K562 (cell line): Measurements from ENCODE around the gene EYA2. TPM values are rescaled to one million over a fixed set of nuclear protein-coding genes. Genes with fewer than 3 reads are reported as not detected.

Source experiments
- ATAC-seq: fragments of 200-7000 bp; cut with Tn5 transposase; 3 replicates; pipeline ENCODE4 v1.9.1; 2020; ENCODE audit warnings: moderate library complexity
- BruUV-seq: library from RNA; stranded (reverse); fragments of 400-500 nt; replicated peaks from 2 replicates; lab custom pipeline; 2021; lab: Mats Ljungman, UMichigan
- CTCF ChIA-PET: fragments of 300-600 bp; formaldehyde crosslinking; extraction: SDS; loops from one replicate; lab custom pipeline; 2021; ENCODE audit warnings: low intra/inter-chr PET ratio; lab: Yijun Ruan, JAX
- POLR2A ChIA-PET: fragments of 300-600, 350-650 bp; sonication (Branson Sonifier 250); formaldehyde crosslinking; extraction: SDS; loops from one replicate; lab custom pipeline; 2021; ENCODE audit warnings: antibody characterized with exemption, inconsistent platforms; lab: Yijun Ruan, JAX
- DNase-seq, 4 experiments: peaks; one replicate each; pipeline versions ENCODE4 v3.0.0 to v3.0.0-alpha.2; 2011 to 2018; ENCODE audit warnings: low spot score in 3 of 4, mixed read lengths in 3 of 4; ENCODE audit errors: extremely low read depth in 1 of 4
- FAIRE-seq: peaks from 2 replicates; lab custom pipeline; 2011; peaks lifted over from hg19 to GRCh38; lab: Jason Lieb, UNC
- H2AFZ ChIP-seq: 2 replicates; pipeline ENCODE4 v1.6.0; 2011; ENCODE audit warnings: low read depth, low read length, control low read depth, inconsistent platforms
- H3K27ac ChIP-seq: fragments of 200-600 bp; 3 replicates; pipeline ENCODE4 v1.8.0; 2011; ENCODE audit warnings: low read depth, mild to moderate bottlenecking, control low read depth, inconsistent platforms, low read length, moderate library complexity, mixed read lengths; ENCODE audit errors: extremely low read depth
- H3K27me3 ChIP-seq, 2 experiments: fragments of 300-600 bp in 1 of 2; 2 replicates in 1 of 2; 3 replicates in 1 of 2; pipeline versions ENCODE4 v1.6.0 to v1.8.0; 2011; ENCODE audit warnings: inconsistent platforms in 2 of 2, low read length in 2 of 2, mild to moderate bottlenecking in 1 of 2, mixed read lengths in 1 of 2, moderate library complexity in 1 of 2; ENCODE audit not compliant: control insufficient read depth in 2 of 2, insufficient read depth in 2 of 2
- H3K36me3 ChIP-seq: fragments of 300-600 bp; 3 replicates; pipeline ENCODE4 v1.8.0; 2011; ENCODE audit warnings: mild to moderate bottlenecking, low read length, inconsistent platforms; ENCODE audit not compliant: control insufficient read depth, insufficient read depth
- H3K4me1 ChIP-seq, 2 experiments: fragments of 200-600 bp in 1 of 2; replicated peaks in 1 of 2; 2 replicates in 1 of 2; 3 replicates in 1 of 2; pipeline versions ENCODE4 v1.5.1 to v1.8.0; 2011; ENCODE audit warnings: inconsistent platforms in 2 of 2, low read length in 2 of 2, mild to moderate bottlenecking in 1 of 2, mixed read lengths in 1 of 2, moderate library complexity in 1 of 2; ENCODE audit not compliant: control insufficient read depth in 2 of 2, insufficient read depth in 2 of 2
- H3K4me2 ChIP-seq: 2 replicates; pipeline ENCODE4 v1.6.1; 2011; ENCODE audit warnings: low read length, control low read depth, inconsistent platforms, mixed read lengths; ENCODE audit not compliant: insufficient read depth
- H3K4me3 ChIP-seq: fragments of 200-600 bp; sonication (generic), shearing (Covaris generic); 2 replicates; pipeline ENCODE4 v1.5.1; 2016; ENCODE audit warnings: control low read depth, inconsistent platforms
- H3K79me2 ChIP-seq: fragments of 200-600 bp; 3 replicates; pipeline ENCODE4 v1.8.0; 2011; ENCODE audit warnings: low read length, inconsistent platforms; ENCODE audit not compliant: control insufficient read depth, insufficient read depth
- H3K9ac ChIP-seq, 2 experiments: 2 replicates each; pipeline versions ENCODE4 v1.6.0 to v1.6.1; 2011; ENCODE audit warnings: low read depth in 2 of 2, low read length in 2 of 2, control low read depth in 1 of 2, inconsistent platforms in 1 of 2, mild to moderate bottlenecking in 1 of 2, mixed read lengths in 1 of 2; ENCODE audit not compliant: insufficient read depth in 1 of 2
- H3K9me1 ChIP-seq: one replicate; pipeline ENCODE4 v1.6.0; 2011; ENCODE audit warnings: inconsistent platforms, mild to moderate bottlenecking, low read length, moderate library complexity; ENCODE audit not compliant: control insufficient read depth, insufficient read depth
- H3K9me3 ChIP-seq: replicated peaks from 2 replicates; pipeline ENCODE4 v1.5.1; 2011; ENCODE audit warnings: low read depth, low read length, inconsistent platforms; ENCODE audit not compliant: control insufficient read depth, insufficient read depth
- H4K20me1 ChIP-seq: replicated peaks from 2 replicates; pipeline ENCODE4 v1.6.1; 2011; ENCODE audit warnings: low read length, inconsistent platforms, mixed read lengths; ENCODE audit not compliant: control insufficient read depth, insufficient read depth
- CBFA2T2 ChIP-seq: fragments of 450-650 bp; conservative IDR thresholded peaks from 2 replicates; pipeline ENCODE4 v1.6.1; 2017; ENCODE audit warnings: mild to moderate bottlenecking
- NCOA1 ChIP-seq: fragments of 450-650 bp; IDR thresholded peaks from 2 replicates; pipeline ENCODE4 v1.6.1; 2016; ENCODE audit warnings: low read depth
- NFIC ChIP-seq: fragments of 450-650 bp; IDR thresholded peaks from 2 replicates; pipeline ENCODE4 v1.6.1; 2017; ENCODE audit warnings: mild to moderate bottlenecking, inconsistent platforms
- NFYB ChIP-seq: IDR thresholded peaks from 2 replicates; pipeline ENCODE4 v1.6.1; 2011; ENCODE audit warnings: mild to moderate bottlenecking, moderate library complexity; ENCODE audit not compliant: insufficient read length; ENCODE audit errors: extremely low read depth
- PTTG1 ChIP-seq: fragments of 450-650 bp; IDR thresholded peaks from 2 replicates; pipeline ENCODE4 v1.6.1; 2016; ENCODE audit warnings: low read depth, mild to moderate bottlenecking, missing genetic modification characterization, missing compliant biosample characterization
- RAD51 ChIP-seq: fragments of 450-650 bp; IDR thresholded peaks from 2 replicates; pipeline ENCODE4 v1.7.1; 2016; ENCODE audit warnings: low read depth, mild to moderate bottlenecking, borderline replicate concordance
- SMARCA4 ChIP-seq: fragments of 450-650 bp; IDR thresholded peaks from 2 replicates; pipeline ENCODE4 v1.6.1; 2016
- TCF7 ChIP-seq: sonication (generic); IDR thresholded peaks from 2 replicates; pipeline ENCODE4 v1.6.1; 2016; ENCODE audit warnings: antibody characterized with exemption, borderline replicate concordance
- ZNF699 ChIP-seq: fragments of 250-450 bp; sonication (Bioruptor Pico); IDR thresholded peaks from 2 replicates; pipeline ENCODE4 v1.8.0; 2021; ENCODE audit warnings: mild to moderate bottlenecking, moderate library complexity; ENCODE audit not compliant: insufficient replicate concordance
- WGBS: fragments of 100-300 bp; shearing (Covaris generic); methylation state at CpG from one replicate; pipeline ENCODE4 v1.1.6; 2016; ENCODE audit warnings: low coverage, mixed read lengths; ENCODE audit not compliant: insufficient coverage; ENCODE audit errors: missing lambda C conversion rate; 5-methylcytosine and 5-hydroxymethylcytosine counted together
- in situ Hi-C: fragments of 300-500 bp; cut with MboI; formaldehyde crosslinking; loops from 4 replicates; pipeline ENCODE4 v1.15.0; 2018; ENCODE audit warnings: inconsistent platforms, mixed read lengths
- intact Hi-C: fragments of 100-400 bp; cut with micrococcal nuclease; formaldehyde crosslinking; loops from 2 replicates; pipeline ENCODE4 v1.14.2; 2022
- polyA plus RNA-seq, 8 experiments: library from polyadenylated mRNA; depleted of rRNA in 4 of 8; stranded (reverse) in 5 of 8; unstranded in 3 of 8; fragments of >200 nt; fragmentation: Nextera tagmentation in 2 of 8; fragmentation: Illumina TruSeq in 1 of 8; extraction: Ambion mirVana in 2 of 8; extraction: Trizol in 1 of 8; gene quantifications; 2 replicates each; pipeline versions ENCODE4 v1.2.1 to v1.2.3, GENCODE V29; 2011 to 2014; ENCODE audit warnings: inconsistent platforms in 1 of 8, missing spikeins in 1 of 8
- total RNA-seq, 7 experiments: library from RNA; depleted of rRNA in 6 of 7; stranded (reverse); fragments of >200 nt in 6 of 7; fragmentation: Illumina TruSeq in 2 of 7; extraction: Trizol in 2 of 7; gene quantifications; 2 replicates each; pipeline versions ENCODE4 v1.2.1 to v1.2.3, GENCODE V29; 2011 to 2021; ENCODE audit warnings: low replicate concordance in 1 of 7
- TF ChIP-seq, protein P1 (sequence below): sonication (generic); formaldehyde crosslinking; IDR thresholded peaks from 2 replicates; pipeline ENCODE4 v1.5.0; 2020; ENCODE audit warnings: missing genetic modification reagents
- TF ChIP-seq, protein P2 (sequence below): fragments of 450-650 bp; formaldehyde crosslinking; IDR thresholded peaks from 2 replicates; pipeline ENCODE4 v1.4.0; 2020; ENCODE audit warnings: mild to moderate bottlenecking, mixed read lengths
- TF ChIP-seq, protein P3 (sequence below), 2 experiments: IDR thresholded peaks in 1 of 2; conservative IDR thresholded peaks in 1 of 2; 2 replicates each; pipeline ENCODE4 v1.6.1; 2016; ENCODE audit warnings: low read depth in 2 of 2, mild to moderate bottlenecking in 1 of 2, missing compliant biosample characterization in 1 of 2, missing genetic modification characterization in 1 of 2, moderate library complexity in 1 of 2
- TF ChIP-seq, protein P4 (sequence below): fragments of 450-650 bp; formaldehyde crosslinking; IDR thresholded peaks from 2 replicates; pipeline ENCODE4 v1.4.0; 2022; ENCODE audit warnings: mild to moderate bottlenecking, moderate library complexity

Gene EYA2
- total and polyA plus RNA-seq, 9 of the 15 experiments (the other 6 are each of a cell fraction or from before 2014, with no cell fraction given), result 0.03 TPM; not detected in 8

DNA sequence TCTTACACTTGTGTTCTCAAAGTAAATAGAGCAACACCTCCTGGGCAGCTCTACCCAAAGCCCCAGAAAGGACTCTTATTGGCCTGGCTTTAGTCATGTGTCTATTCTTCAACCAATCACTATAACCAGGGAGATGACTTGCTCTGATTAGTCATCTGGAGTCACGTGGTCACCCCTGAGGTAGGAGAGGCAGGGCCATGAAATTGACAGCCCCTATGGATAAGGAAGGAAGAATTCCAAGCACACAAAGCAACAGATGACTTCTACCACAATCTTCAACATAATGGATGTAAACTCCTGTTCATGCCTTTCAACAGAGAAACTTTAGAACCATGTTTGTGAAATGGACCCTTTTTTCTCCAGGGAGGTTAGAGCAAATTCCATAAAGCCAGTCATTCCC, 24.6 kb upstream of the EYA2 start:
- 0% methylated on average over 1 of the region's 1 CpG for WGBS
- Histone ChIP-seq H3K27ac (no peak overlapping the region), H2AFZ (no peak overlapping the region), H3K9ac (no peak overlapping the region), H3K4me1 (no peaks in the 10 kb centered on the region), H3K36me3 (no peaks in the 10 kb centered on the region), H3K79me2 (no peaks in the 10 kb centered on the region), H3K4me2 (no peak overlapping the region), H4K20me1 (no peaks in the 10 kb centered on the region), H3K27me3 (no peaks in the 10 kb centered on the region; a peak in 1 of 5 replicates), H3K4me3 (no peak overlapping the region), H3K9me1 (no peaks in the 10 kb centered on the region), H3K9me3 (no peaks in the 10 kb centered on the region)
- TF ChIP-seq, protein P1, sequence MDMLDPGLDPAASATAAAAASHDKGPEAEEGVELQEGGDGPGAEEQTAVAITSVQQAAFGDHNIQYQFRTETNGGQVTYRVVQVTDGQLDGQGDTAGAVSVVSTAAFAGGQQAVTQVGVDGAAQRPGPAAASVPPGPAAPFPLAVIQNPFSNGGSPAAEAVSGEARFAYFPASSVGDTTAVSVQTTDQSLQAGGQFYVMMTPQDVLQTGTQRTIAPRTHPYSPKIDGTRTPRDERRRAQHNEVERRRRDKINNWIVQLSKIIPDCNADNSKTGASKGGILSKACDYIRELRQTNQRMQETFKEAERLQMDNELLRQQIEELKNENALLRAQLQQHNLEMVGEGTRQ (CRISPR knock-in tag), result peak; percentile 21; the same call in 1 of the 2 replicates
- TF ChIP-seq NFIC (no peak), PTTG1 (no peak), TCF7 (no peak), SMARCA4 (no peak), RAD51 (0 out of 2 replicates have a peak, but pooled peaks have one; percentile 36), ZNF699 (no peak), CBFA2T2 (0 out of 2 replicates have a peak, but pooled peaks have one; percentile 17), NFYB (peak; percentile 8), NCOA1 (no peak)
- TF ChIP-seq, protein P2, sequence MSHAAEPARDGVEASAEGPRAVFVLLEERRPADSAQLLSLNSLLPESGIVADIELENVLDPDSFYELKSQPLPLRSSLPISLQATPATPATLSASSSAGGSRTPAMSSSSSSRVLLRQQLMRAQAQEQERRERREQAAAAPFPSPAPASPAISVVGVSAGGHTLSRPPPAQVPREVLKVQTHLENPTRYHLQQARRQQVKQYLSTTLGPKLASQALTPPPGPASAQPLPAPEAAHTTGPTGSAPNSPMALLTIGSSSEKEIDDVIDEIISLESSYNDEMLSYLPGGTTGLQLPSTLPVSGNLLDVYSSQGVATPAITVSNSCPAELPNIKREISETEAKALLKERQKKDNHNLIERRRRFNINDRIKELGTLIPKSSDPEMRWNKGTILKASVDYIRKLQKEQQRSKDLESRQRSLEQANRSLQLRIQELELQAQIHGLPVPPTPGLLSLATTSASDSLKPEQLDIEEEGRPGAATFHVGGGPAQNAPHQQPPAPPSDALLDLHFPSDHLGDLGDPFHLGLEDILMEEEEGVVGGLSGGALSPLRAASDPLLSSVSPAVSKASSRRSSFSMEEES, result peak; percentile 48
- TF ChIP-seq, protein P3, sequence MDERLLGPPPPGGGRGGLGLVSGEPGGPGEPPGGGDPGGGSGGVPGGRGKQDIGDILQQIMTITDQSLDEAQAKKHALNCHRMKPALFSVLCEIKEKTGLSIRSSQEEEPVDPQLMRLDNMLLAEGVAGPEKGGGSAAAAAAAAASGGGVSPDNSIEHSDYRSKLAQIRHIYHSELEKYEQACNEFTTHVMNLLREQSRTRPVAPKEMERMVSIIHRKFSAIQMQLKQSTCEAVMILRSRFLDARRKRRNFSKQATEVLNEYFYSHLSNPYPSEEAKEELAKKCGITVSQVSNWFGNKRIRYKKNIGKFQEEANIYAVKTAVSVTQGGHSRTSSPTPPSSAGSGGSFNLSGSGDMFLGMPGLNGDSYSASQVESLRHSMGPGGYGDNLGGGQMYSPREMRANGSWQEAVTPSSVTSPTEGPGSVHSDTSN (CRISPR knock-in tag; IDR thresholded peaks at IDR 0.05; ENCODE audit: low read depth), result no peak
- TF ChIP-seq, protein P3 (tag; conservative IDR thresholded peaks at IDR 0.05; ENCODE audit: low read depth), result no peak
- TF ChIP-seq, protein P4, sequence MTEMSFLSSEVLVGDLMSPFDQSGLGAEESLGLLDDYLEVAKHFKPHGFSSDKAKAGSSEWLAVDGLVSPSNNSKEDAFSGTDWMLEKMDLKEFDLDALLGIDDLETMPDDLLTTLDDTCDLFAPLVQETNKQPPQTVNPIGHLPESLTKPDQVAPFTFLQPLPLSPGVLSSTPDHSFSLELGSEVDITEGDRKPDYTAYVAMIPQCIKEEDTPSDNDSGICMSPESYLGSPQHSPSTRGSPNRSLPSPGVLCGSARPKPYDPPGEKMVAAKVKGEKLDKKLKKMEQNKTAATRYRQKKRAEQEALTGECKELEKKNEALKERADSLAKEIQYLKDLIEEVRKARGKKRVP (CRISPR knock-in tag), result no peak
- intact Hi-C loops (no loop called here), in situ Hi-C loops (no loop called here)
- CTCF ChIA-PET, result no interaction called here
- FAIRE-seq, result no peak
- POLR2A ChIA-PET, result interaction anchor here (0.6 kb wide), 1 partner anchor 281 kb away, joined by 3 read pairs; no protein-coding TSS in a partner anchor
- no peak for DNase-seq
- no peak for ATAC-seq
- no TSS peak for BruUV-seq
